Mesenchymal stem cell (in vitro differentiated cells and primary cell): Measurements from ENCODE around the gene PDZK1IP1.
"Not testable (repeated sequence)": the region's sequence is repeated elsewhere in the genome, so short reads cannot be mapped to it uniquely, and the experiment has no call there.

Source experiments
- DNase-seq: peaks from one replicate; pipeline ENCODE4 v3.0.0-alpha.2; 2013
- H2AFZ ChIP-seq: one replicate; pipeline ENCODE4 v1.6.1; 2013; ENCODE audit warnings: low read depth, mild to moderate bottlenecking, control low read depth, inconsistent platforms, low read length, moderate library complexity
- H2AK5ac ChIP-seq: 2 replicates; pipeline ENCODE4 v1.6.1; 2013; ENCODE audit warnings: low read length, moderate library complexity, mild to moderate bottlenecking, inconsistent platforms; ENCODE audit not compliant: severe bottlenecking
- H2BK120ac ChIP-seq: one replicate; pipeline ENCODE4 v1.6.1; 2013; ENCODE audit warnings: low read depth, mild to moderate bottlenecking, inconsistent platforms, low read length, moderate library complexity
- H2BK12ac ChIP-seq, 2 experiments: one replicate each; pipeline ENCODE4 v1.6.1; 2013; ENCODE audit warnings: inconsistent platforms in 2 of 2, low read length in 2 of 2, mild to moderate bottlenecking in 2 of 2, moderate library complexity in 2 of 2, control low read depth in 1 of 2
- H2BK15ac ChIP-seq: one replicate; pipeline ENCODE4 v1.6.1; 2013; ENCODE audit warnings: mild to moderate bottlenecking, low read depth, inconsistent platforms; ENCODE audit not compliant: poor library complexity, severe bottlenecking
- H2BK5ac ChIP-seq: 2 replicates; pipeline ENCODE4 v1.6.1; 2013; ENCODE audit warnings: low read depth, mild to moderate bottlenecking, low read length, control low read depth, inconsistent platforms; ENCODE audit not compliant: poor library complexity, severe bottlenecking
- H3K14ac ChIP-seq, 2 experiments: one replicate each; pipeline ENCODE4 v1.6.1; 2013; ENCODE audit warnings: inconsistent platforms in 2 of 2, low read length in 2 of 2, control low read depth in 1 of 2, mild to moderate bottlenecking in 1 of 2, moderate library complexity in 1 of 2
- H3K18ac ChIP-seq, 2 experiments: one replicate each; pipeline ENCODE4 v1.6.1; 2013; ENCODE audit warnings: inconsistent platforms in 2 of 2, low read length in 2 of 2, control low read depth in 1 of 2, low read depth in 1 of 2, mild to moderate bottlenecking in 1 of 2
- H3K23ac ChIP-seq, 2 experiments: one replicate each; pipeline ENCODE4 v1.6.1; 2013; ENCODE audit warnings: inconsistent platforms in 2 of 2, low read length in 2 of 2, mild to moderate bottlenecking in 2 of 2, moderate library complexity in 2 of 2, control low read depth in 1 of 2
- H3K27ac ChIP-seq: 2 replicates; pipeline ENCODE4 v1.5.1; 2013; ENCODE audit warnings: mild to moderate bottlenecking, moderate library complexity, low read length, control low read depth, inconsistent platforms; ENCODE audit not compliant: poor library complexity, severe bottlenecking
- H3K27me3 ChIP-seq, 2 experiments: 2 replicates each; pipeline versions ENCODE4 v1.6.1 to v1.7.0; 2013; ENCODE audit warnings: low read length in 2 of 2, mild to moderate bottlenecking in 2 of 2, moderate library complexity in 2 of 2, control low read depth in 1 of 2, inconsistent platforms in 1 of 2; ENCODE audit not compliant: control insufficient read depth in 1 of 2, insufficient read depth in 1 of 2
- H3K36me3 ChIP-seq, 2 experiments: 2 replicates each; pipeline versions ENCODE4 v1.6.1 to v1.7.0; 2013; ENCODE audit warnings: low read length in 2 of 2, control low read depth in 1 of 2, inconsistent platforms in 1 of 2, low read depth in 1 of 2, mild to moderate bottlenecking in 1 of 2; ENCODE audit not compliant: insufficient read depth in 2 of 2, control insufficient read depth in 1 of 2
- H3K4ac ChIP-seq, 2 experiments: one replicate each; pipeline ENCODE4 v1.6.1; 2013; ENCODE audit warnings: inconsistent platforms in 2 of 2, low read length in 2 of 2, mild to moderate bottlenecking in 2 of 2, moderate library complexity in 2 of 2, control low read depth in 1 of 2, low read depth in 1 of 2
- H3K4me1 ChIP-seq: 2 replicates; pipeline ENCODE4 v1.6.1; 2013; ENCODE audit warnings: low read depth, low read length, control low read depth; ENCODE audit not compliant: control insufficient read depth, insufficient read depth
- H3K4me2 ChIP-seq: 2 replicates; pipeline ENCODE4 v1.6.1; 2013; ENCODE audit warnings: low read length, mild to moderate bottlenecking, inconsistent platforms; ENCODE audit not compliant: poor library complexity, severe bottlenecking
- H3K4me3 ChIP-seq, 2 experiments: 2 replicates each; pipeline versions ENCODE4 v1.5.1 to v1.7.0; 2013; ENCODE audit warnings: low read length in 2 of 2, mild to moderate bottlenecking in 2 of 2, control low read depth in 1 of 2, low read depth in 1 of 2; ENCODE audit not compliant: insufficient read depth in 1 of 2
- H3K79me1 ChIP-seq: replicated peaks from 2 replicates; pipeline ENCODE4 v1.6.1; 2013; ENCODE audit warnings: mild to moderate bottlenecking, control low read depth, low read length, inconsistent platforms; ENCODE audit not compliant: poor library complexity, severe bottlenecking
- H3K9ac ChIP-seq: 2 replicates; pipeline ENCODE4 v1.7.0; 2013; ENCODE audit warnings: mild to moderate bottlenecking, low read length, moderate library complexity
- H3K9me3 ChIP-seq: 2 replicates; pipeline ENCODE4 v1.7.0; 2013; ENCODE audit warnings: mild to moderate bottlenecking, low read length; ENCODE audit not compliant: control insufficient read depth
- H4K8ac ChIP-seq: one replicate; pipeline ENCODE4 v1.6.1; 2013; ENCODE audit warnings: inconsistent platforms, mild to moderate bottlenecking, low read length, moderate library complexity
- H4K91ac ChIP-seq: one replicate; pipeline ENCODE4 v1.6.1; 2013; ENCODE audit warnings: mild to moderate bottlenecking, low read length, inconsistent platforms
- WGBS: methylation state at CpG from one replicate; pipeline ENCODE4 v1.1.7; 2013; ENCODE audit warnings: mixed read lengths; 5-methylcytosine and 5-hydroxymethylcytosine counted together

Gene PDZK1IP1

DNA sequence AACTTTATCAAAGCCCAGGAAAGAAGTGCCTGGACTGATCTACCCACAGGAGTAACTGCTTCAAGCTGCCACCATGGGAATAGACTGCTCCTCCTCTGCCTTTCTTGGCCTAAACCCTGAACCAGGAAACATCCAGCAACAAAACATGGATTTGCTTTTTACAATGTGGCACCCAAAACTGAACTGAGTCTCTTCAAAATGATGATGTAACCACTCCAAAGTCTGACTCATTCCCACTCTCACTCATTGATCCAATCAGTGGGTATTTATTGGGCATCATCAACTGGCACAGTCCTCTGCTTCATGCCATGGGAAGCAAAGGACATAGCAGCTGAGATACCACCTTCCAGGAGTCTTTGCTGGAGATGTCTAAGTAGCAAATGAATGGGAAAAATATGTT lies 29.1 kb downstream of the PDZK1IP1 start:
- no peak overlapping the region for H2BK5ac ChIP-seq
- H4K91ac ChIP-seq = no peak overlapping the region
- no peak overlapping the region for H2BK12ac ChIP-seq
- H3K9ac ChIP-seq = no peak overlapping the region
- no peak overlapping the region for H3K4ac ChIP-seq
- H3K23ac ChIP-seq = no peak overlapping the region
- no peak for DNase-seq
- H3K36me3 ChIP-seq = no peaks in the 10 kb centered on the region
- H4K8ac ChIP-seq = no peak overlapping the region
- H2BK15ac ChIP-seq = no peak overlapping the region
- no peak overlapping the region for H3K4me2 ChIP-seq
- no peak overlapping the region for H3K4me3 ChIP-seq
- no peak overlapping the region for H3K14ac ChIP-seq
- H2AFZ ChIP-seq = no peak overlapping the region
- H3K27ac ChIP-seq = no peak overlapping the region
- no peaks in the 10 kb centered on the region for H3K27me3 ChIP-seq
- no peaks in the 10 kb centered on the region for H3K4me1 ChIP-seq
- H3K9me3 ChIP-seq = no peaks in the 10 kb centered on the region
- H2AK5ac ChIP-seq = no peak overlapping the region
- no peaks in the 10 kb centered on the region for H3K79me1 ChIP-seq
- no peak overlapping the region for H3K18ac ChIP-seq
- no peak overlapping the region for H2BK120ac ChIP-seq

DNA sequence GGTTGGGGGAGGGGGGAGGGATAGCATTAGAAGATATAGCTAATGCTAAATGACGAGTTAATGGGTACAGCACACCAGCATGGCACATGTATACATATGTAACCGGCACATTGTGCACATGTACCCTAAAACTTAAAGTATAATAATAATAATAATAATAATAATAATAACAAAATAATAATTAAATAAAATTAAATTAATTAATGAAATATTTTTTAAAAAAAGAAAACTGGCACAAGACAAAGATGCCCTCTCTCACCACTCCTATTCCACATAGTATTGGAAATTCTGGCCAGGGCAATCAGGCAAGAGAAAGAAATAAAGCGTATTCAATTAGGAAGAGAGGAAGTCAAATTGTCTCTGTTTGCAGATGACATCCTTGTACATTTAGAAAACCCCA lies 31.9 kb downstream of the PDZK1IP1 start:
- H2BK12ac ChIP-seq, H3K14ac ChIP-seq, H3K23ac ChIP-seq, H3K18ac ChIP-seq, H4K8ac ChIP-seq, H3K9ac ChIP-seq, H4K91ac ChIP-seq, DNase-seq, H2AFZ ChIP-seq, H2AK5ac ChIP-seq, H3K4me3 ChIP-seq, H2BK5ac ChIP-seq, H3K27ac ChIP-seq, H3K4me1 ChIP-seq, H3K36me3 ChIP-seq, H3K4ac ChIP-seq, H3K4me2 ChIP-seq, H3K9me3 ChIP-seq, H2BK120ac ChIP-seq, H2BK15ac ChIP-seq, H3K79me1 ChIP-seq, H3K27me3 ChIP-seq: not testable (repeated sequence)
- WGBS = 100% methylated on average over 1 of the region's 3 CpGs

DNA sequence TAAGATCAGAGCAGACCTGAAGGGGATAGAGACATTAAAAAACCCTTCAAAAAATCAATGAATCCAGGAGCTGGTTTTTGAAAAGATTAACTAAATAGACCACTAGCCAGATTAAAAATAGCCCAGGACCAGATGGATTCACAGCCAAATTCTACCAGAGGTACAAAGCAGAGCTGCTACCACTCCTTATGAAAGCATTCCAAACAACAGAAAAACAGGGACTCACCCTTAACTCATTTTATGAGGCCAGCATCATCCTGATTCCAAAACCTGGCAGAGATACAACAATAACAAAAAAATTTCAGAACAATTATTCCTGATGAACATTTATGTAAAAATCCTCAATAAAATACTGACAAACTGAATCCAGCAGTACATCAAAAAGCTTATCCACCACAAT lies 33.4 kb downstream of the PDZK1IP1 start:
- not testable (repeated sequence) for H3K4me2 ChIP-seq, H3K14ac ChIP-seq, H4K91ac ChIP-seq, H3K27ac ChIP-seq, H3K4me1 ChIP-seq, H3K4me3 ChIP-seq, H2AFZ ChIP-seq, H3K18ac ChIP-seq, DNase-seq, H3K23ac ChIP-seq, H3K4ac ChIP-seq, H3K9ac ChIP-seq, H4K8ac ChIP-seq, H2AK5ac ChIP-seq, H3K9me3 ChIP-seq, H3K36me3 ChIP-seq, H3K27me3 ChIP-seq, H2BK120ac ChIP-seq, H2BK12ac ChIP-seq, H2BK15ac ChIP-seq, H2BK5ac ChIP-seq, H3K79me1 ChIP-seq

DNA sequence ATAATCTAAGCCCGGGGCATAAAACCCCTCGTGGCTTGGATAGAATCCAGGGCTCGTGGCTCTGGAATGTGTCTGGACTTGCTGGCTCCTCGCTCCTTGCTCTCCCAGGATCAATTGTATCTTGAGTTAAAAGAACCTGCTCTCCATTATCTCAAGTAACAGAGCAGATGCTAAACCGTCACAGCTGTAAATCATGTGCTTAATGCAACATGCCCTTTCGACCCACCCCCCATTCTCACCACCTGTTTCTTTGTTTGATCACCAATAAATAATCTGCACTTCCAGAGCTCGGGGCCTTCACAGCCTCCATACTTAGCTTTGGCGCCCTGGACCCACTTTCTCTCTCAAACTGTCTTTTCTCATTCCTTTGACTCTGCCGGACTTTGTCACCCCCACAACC lies 40.7 kb downstream of the PDZK1IP1 start:
- H3K9me3 ChIP-seq, H3K79me1 ChIP-seq, H4K8ac ChIP-seq, H2AK5ac ChIP-seq, H3K4me3 ChIP-seq, H3K9ac ChIP-seq, DNase-seq, H2BK15ac ChIP-seq, H3K14ac ChIP-seq, H2BK12ac ChIP-seq, H3K4me2 ChIP-seq, H4K91ac ChIP-seq, H2AFZ ChIP-seq, H3K27ac ChIP-seq, H3K27me3 ChIP-seq, H2BK120ac ChIP-seq, H3K36me3 ChIP-seq, H3K18ac ChIP-seq, H3K4ac ChIP-seq, H3K23ac ChIP-seq, H3K4me1 ChIP-seq, H2BK5ac ChIP-seq: not testable (repeated sequence)
- 48% methylated on average over 9 of the region's 9 CpGs for WGBS
